ENCODE results near the gene SORCS3.

Gene SORCS3

DNA sequence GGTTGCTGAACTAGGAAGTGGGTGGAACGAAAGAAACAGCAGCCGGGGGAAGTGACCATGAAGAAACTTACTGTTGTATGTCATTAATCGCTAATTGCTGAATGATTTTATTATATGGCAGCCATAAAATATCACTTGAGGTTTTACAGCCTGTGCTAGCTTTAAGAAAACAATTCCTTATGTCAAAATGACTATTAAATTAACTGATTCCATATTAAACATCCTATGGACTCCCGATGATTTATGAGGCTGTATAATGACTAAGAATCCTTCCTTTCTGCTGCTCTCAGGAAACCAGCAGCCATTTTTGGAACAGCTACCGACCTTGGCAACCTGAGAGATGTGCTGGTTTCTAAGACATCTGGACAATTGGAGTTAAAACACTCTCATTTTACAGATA lies 421.9 kb downstream of the SORCS3 start:
- H3K4me3 ChIP-seq (ENCODE audit: low read length): no peak overlapping the region
- no peak for DNase-seq (ENCODE audit: low read depth)
- TF ChIP-seq, protein P1, sequence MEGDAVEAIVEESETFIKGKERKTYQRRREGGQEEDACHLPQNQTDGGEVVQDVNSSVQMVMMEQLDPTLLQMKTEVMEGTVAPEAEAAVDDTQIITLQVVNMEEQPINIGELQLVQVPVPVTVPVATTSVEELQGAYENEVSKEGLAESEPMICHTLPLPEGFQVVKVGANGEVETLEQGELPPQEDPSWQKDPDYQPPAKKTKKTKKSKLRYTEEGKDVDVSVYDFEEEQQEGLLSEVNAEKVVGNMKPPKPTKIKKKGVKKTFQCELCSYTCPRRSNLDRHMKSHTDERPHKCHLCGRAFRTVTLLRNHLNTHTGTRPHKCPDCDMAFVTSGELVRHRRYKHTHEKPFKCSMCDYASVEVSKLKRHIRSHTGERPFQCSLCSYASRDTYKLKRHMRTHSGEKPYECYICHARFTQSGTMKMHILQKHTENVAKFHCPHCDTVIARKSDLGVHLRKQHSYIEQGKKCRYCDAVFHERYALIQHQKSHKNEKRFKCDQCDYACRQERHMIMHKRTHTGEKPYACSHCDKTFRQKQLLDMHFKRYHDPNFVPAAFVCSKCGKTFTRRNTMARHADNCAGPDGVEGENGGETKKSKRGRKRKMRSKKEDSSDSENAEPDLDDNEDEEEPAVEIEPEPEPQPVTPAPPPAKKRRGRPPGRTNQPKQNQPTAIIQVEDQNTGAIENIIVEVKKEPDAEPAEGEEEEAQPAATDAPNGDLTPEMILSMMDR (conservative IDR thresholded peaks at IDR 0.05; ENCODE audit: low read depth, low read length): no peak

DNA sequence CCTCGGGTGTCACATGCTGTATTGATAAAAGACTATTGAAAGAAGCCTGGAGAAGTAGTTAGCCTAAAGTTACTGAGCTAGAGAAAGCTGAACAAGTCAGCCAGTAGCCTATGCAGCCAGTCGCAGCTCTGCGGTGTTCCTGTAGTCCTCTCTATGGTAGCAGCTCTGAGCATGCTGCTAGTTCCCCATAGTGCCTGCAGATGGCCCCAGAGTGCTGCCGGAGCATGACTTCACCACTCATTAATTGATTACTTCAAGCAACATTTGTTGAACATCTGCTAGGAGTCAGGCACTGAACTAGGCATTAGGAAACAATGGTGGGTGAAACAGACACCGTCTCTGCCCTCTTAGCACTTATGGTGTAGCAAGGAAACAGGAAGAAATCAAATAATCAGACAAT lies 422.7 kb downstream of the SORCS3 start:
- no peak for DNase-seq (ENCODE audit: low read depth)
- no peak overlapping the region for H3K4me3 ChIP-seq (ENCODE audit: low read length)
- TF ChIP-seq, protein P1 (conservative IDR thresholded peaks at IDR 0.05; ENCODE audit: low read depth, low read length): peak; percentile 96

DNA sequence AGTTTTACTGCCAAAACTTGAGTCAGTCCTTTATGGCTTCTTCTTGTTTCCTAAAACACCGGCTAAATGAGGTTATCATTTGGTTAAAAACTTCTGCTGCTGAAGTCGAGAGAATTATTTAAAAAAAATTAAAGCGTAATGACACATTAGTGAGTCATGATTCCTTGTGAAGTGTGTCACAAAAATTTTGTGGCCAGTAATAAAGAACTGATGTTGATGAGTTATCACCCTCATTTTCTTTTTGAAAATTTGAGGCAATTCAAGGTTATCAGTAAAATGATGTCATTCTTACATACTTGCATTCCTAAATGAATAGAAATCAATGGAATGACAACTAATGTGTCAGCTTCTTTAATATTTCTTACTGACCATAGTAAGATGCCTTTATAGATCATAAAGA lies 427.4 kb downstream of the SORCS3 start:
- H3K4me3 ChIP-seq (ENCODE audit: low read length): no peak overlapping the region
- TF ChIP-seq, protein P1 (conservative IDR thresholded peaks at IDR 0.05; ENCODE audit: low read depth, low read length): no peak
- DNase-seq (ENCODE audit: low read depth): no peak

DNA sequence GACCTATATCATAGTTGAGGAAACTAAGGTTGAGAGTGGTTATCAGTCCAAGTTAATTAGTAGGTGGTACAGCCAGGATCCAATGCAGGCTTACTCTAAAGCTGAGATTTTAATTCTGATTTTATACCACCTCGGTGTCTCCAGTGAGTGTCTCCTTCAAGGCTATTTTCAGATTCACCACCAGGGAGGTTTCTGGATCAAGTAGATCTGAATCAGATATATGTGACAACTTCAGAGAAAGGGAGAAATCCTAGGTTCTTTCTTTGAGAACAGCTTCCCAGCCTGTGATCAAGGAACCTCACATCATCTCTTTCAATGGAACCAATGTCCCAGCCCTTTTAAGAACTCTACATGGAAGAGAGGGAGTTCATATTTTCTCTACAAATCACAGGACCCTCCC lies 429.2 kb downstream of the SORCS3 start:
- TF ChIP-seq, protein P1 (conservative IDR thresholded peaks at IDR 0.05; ENCODE audit: low read depth, low read length): no peak
- no peak overlapping the region for H3K4me3 ChIP-seq (ENCODE audit: low read length)
- DNase-seq (ENCODE audit: low read depth): no peak

DNA sequence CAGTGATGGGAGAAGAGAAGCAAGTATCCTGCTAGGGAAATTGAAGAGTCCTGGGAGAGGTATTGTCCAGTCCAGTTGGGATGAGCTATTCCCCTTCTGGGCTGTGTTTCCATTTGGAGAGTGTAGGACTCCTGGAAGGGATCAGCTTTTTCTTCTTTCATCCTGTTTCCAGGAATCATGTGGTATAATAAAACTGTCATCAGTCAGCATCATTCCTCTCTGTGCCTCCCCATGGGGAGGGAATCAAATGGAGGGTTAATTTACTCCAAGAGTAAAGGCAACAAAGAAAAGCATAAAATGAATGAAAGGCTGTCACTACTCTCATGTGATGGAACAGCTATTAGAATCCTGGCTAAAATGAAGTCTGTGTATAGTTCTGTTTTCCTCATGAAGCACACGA lies 429.9 kb downstream of the SORCS3 start:
- no peak for DNase-seq (ENCODE audit: low read depth)
- TF ChIP-seq, protein P1 (conservative IDR thresholded peaks at IDR 0.05; ENCODE audit: low read depth, low read length): no peak
- no peak overlapping the region for H3K4me3 ChIP-seq (ENCODE audit: low read length)

DNA sequence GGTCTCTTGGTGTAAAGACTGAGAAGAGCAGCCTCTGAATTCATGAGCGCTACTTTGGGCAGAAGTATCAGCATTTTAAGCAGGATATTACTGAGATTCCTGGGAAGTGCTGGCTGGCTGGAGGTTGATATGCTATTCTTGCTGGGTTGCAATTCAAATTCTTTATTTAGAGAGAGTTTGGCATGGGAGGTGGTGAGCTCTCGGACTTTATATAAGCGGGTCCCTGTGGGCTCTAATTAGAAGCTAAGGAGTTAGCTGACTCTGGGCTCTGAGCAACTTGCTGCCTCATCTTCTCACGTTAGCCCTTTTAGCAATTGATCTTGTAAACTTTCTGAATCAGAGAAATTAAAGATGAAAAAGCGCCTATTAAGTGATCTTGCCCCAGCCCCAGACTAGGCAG lies 430.9 kb downstream of the SORCS3 start:
- no peak for DNase-seq (ENCODE audit: low read depth)
- H3K4me3 ChIP-seq (ENCODE audit: low read length): no peak overlapping the region
- TF ChIP-seq, protein P1 (conservative IDR thresholded peaks at IDR 0.05; ENCODE audit: low read depth, low read length): no peak

DNA sequence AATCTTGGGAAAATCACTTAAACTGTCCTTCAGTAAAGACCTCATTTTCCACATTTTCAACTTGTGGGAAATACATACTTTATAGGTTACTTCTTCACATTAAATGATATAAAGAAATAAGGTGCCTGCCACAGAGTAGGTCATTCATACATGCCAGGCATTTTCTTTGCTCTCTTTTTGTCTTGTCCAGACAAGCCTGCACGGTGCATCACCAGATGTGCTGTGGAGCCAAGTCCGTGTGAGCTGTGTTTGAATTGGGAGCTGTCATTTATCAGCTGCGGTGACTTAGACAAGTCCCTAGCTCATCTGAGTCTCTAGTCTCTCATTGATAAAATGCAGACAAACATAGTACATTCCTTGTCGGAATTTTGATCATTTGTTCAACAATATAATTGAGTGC lies 432.9 kb downstream of the SORCS3 start:
- TF ChIP-seq, protein P1 (conservative IDR thresholded peaks at IDR 0.05; ENCODE audit: low read depth, low read length): no peak
- H3K4me3 ChIP-seq (ENCODE audit: low read length): no peak overlapping the region
- no peak for DNase-seq (ENCODE audit: low read depth)

All from retinal pigment epithelial cell (primary cell).